Measurements from ENCODE around the gene BANP. TPM values are rescaled to one million over a fixed set of nuclear protein-coding genes. Genes with fewer than 3 reads are reported as not detected.
"Not testable (repeated sequence)": the region's sequence is repeated elsewhere in the genome, so short reads cannot be mapped to it uniquely, and the experiment has no call there.

BANP gene
- total RNA-seq, 1 donor from 2014 or later: 12.6 TPM

- DNase-seq; intact Hi-C loops (cut with DNase I); ATAC-seq (ENCODE audit: poor library complexity): not testable (repeated sequence)
These were observed 143.7 kb downstream of the BANP start for GRCh38 chr16:88094900-88095299.

- ATAC-seq (ENCODE audit: poor library complexity); intact Hi-C loops (cut with DNase I); DNase-seq: not testable (repeated sequence)
These were observed 145.4 kb downstream of the BANP start for GRCh38 chr16:88096659-88097058.

- intact Hi-C loops (cut with DNase I); ATAC-seq (ENCODE audit: poor library complexity); DNase-seq: not testable (repeated sequence)
These were observed 147.7 kb downstream of the BANP start for GRCh38 chr16:88098731-88099562.

GRCh38 chr16:88099563-88099890 is 148.3 kb downstream of the BANP start:
- peak; percentile 20 for DNase-seq
- ATAC-seq (ENCODE audit: poor library complexity): no peak
- intact Hi-C loops (cut with DNase I): no loop called here

GRCh38 chr16:88099956-88100355 is 148.7 kb downstream of the BANP start:
- ATAC-seq (ENCODE audit: poor library complexity); intact Hi-C loops (cut with DNase I): not testable (repeated sequence)
- peak; percentile 10 for DNase-seq

GRCh38 chr16:88100801-88101622 is 149.8 kb downstream of the BANP start:
- ATAC-seq (ENCODE audit: poor library complexity); intact Hi-C loops (cut with DNase I): not testable (repeated sequence)
- peak; percentile 27 for DNase-seq

- intact Hi-C loops (cut with DNase I); ATAC-seq (ENCODE audit: poor library complexity): not testable (repeated sequence)
- DNase-seq: peak; percentile 13
These were observed 150.4 kb downstream of the BANP start for GRCh38 chr16:88101623-88102105.

- ATAC-seq (ENCODE audit: poor library complexity): no peak
- intact Hi-C loops (cut with DNase I): no loop called here
- peak; percentile 2 for DNase-seq
These were observed 151.4 kb downstream of the BANP start for GRCh38 chr16:88102597-88102996.

- no peak for DNase-seq
- intact Hi-C loops (cut with DNase I): no loop called here
- no peak for ATAC-seq (ENCODE audit: poor library complexity)
These were observed 151.8 kb downstream of the BANP start for GRCh38 chr16:88103011-88103410.

GRCh38 chr16:88103581-88104188 is 152.5 kb downstream of the BANP start:
- intact Hi-C loops (cut with DNase I): no loop called here
- DNase-seq: no peak
- ATAC-seq (ENCODE audit: poor library complexity): no peak

- peak; percentile 16 for DNase-seq
- intact Hi-C loops (cut with DNase I): not testable (repeated sequence)
These were observed 153.1 kb downstream of the BANP start for GRCh38 chr16:88104363-88104762.

GRCh38 chr16:88105574-88106140 is 154.4 kb downstream of the BANP start:
- intact Hi-C loops (cut with DNase I); ATAC-seq (ENCODE audit: poor library complexity): not testable (repeated sequence)
- DNase-seq: peak; percentile 38

More at GRCh38 chr16:88104363-88104762, 153.1 kb downstream of the BANP start:
- ATAC-seq (ENCODE audit: poor library complexity): not testable (repeated sequence)

GRCh38 chr16:88106566-88106965 is 155.3 kb downstream of the BANP start:
- intact Hi-C loops (cut with DNase I); ATAC-seq (ENCODE audit: poor library complexity): not testable (repeated sequence)
- peak; percentile 10 for DNase-seq

GRCh38 chr16:88108762-88109161 is 157.5 kb downstream of the BANP start:
- ATAC-seq (ENCODE audit: poor library complexity): no peak
- no peak for DNase-seq
- intact Hi-C loops (cut with DNase I): no loop called here

GRCh38 chr16:88109726-88110621 is 158.7 kb downstream of the BANP start:
- intact Hi-C loops (cut with DNase I); ATAC-seq (ENCODE audit: poor library complexity): not testable (repeated sequence)

GRCh38 chr16:88110875-88111494 is 159.8 kb downstream of the BANP start:
- ATAC-seq (ENCODE audit: poor library complexity); DNase-seq; intact Hi-C loops (cut with DNase I): not testable (repeated sequence)

More at GRCh38 chr16:88109726-88110621, 158.7 kb downstream of the BANP start:
- DNase-seq: not testable (repeated sequence)

- ATAC-seq (ENCODE audit: poor library complexity); intact Hi-C loops (cut with DNase I): not testable (repeated sequence)
These were observed 160.7 kb downstream of the BANP start for GRCh38 chr16:88111976-88112375.

More at GRCh38 chr16:88111976-88112375, 160.7 kb downstream of the BANP start:
- not testable (repeated sequence) for DNase-seq

All from Right ventricle myocardium superior (tissue), 1 donor.